Bronchial epithelial cell (primary cell): ENCODE results near the gene FYTTD1. TPM values are rescaled to one million over a fixed set of nuclear protein-coding genes. Genes with fewer than 3 reads are reported as not detected.
A peak's percentile ranks its signal among the peaks of the same experiment; 100 is the strongest.

Experiments used
- DNase-seq: peaks from one replicate; pipeline ENCODE4 v3.0.0-alpha.2; 2010; ENCODE audit warnings: low read depth
- FAIRE-seq: peaks from 2 replicates; lab custom pipeline; 2011; peaks lifted over from hg19 to GRCh38; lab: Jason Lieb, UNC
- H3K27me3 ChIP-seq: 2 replicates; pipeline ENCODE4 v1.5.1; 2011; ENCODE audit warnings: low read length; ENCODE audit not compliant: control insufficient read depth, insufficient read depth
- H3K36me3 ChIP-seq: 2 replicates; pipeline ENCODE4 v1.5.1; 2011; ENCODE audit warnings: low read length; ENCODE audit not compliant: control insufficient read depth, insufficient read depth
- H3K4me3 ChIP-seq: 2 replicates; pipeline ENCODE4 v1.5.1; 2011; ENCODE audit warnings: mild to moderate bottlenecking, low read depth, low read length, control low read depth
- CTCF ChIP-seq: IDR thresholded peaks from 2 replicates; pipeline ENCODE4 v1.5.1; 2011; ENCODE audit warnings: mild to moderate bottlenecking, moderate library complexity, low read length, control low read depth, inconsistent platforms; ENCODE audit not compliant: insufficient read depth, severe bottlenecking
- total RNA-seq: library from RNA; depleted of rRNA; stranded (reverse); fragments of >200 nt; gene quantifications from 2 replicates; pipeline ENCODE4 v1.2.1, GENCODE V29; 2014

Gene FYTTD1
- total RNA-seq, 1 donor from 2014 or later = 37.9 TPM

- no peaks in the 10 kb centered on the region for H3K27me3 ChIP-seq
- H3K36me3 ChIP-seq = no peaks in the 10 kb centered on the region
- TF ChIP-seq CTCF = no peak
- no peak overlapping the region for H3K4me3 ChIP-seq
- FAIRE-seq (no peak), DNase-seq (no peak)
Measured at GRCh38 chr3:197814372-197814771, 64.7 kb downstream of the FYTTD1 start.

- no peak overlapping the region for H3K4me3 ChIP-seq
- peaks cover 2% of the 10 kb centered on the region for H3K36me3 ChIP-seq
- no peaks in the 10 kb centered on the region for H3K27me3 ChIP-seq
- TF ChIP-seq CTCF = no peak
- DNase-seq = no peak
- FAIRE-seq = no peak
Measured at GRCh38 chr3:197820550-197821335, 71.1 kb downstream of the FYTTD1 start.

- H3K36me3 ChIP-seq = peaks cover 11% of the 10 kb centered on the region
Measured at GRCh38 chr3:197829397-197830045, 79.8 kb downstream of the FYTTD1 start.

GRCh38 chr3:197830308-197830966 lies 80.8 kb downstream of the FYTTD1 start:
- FAIRE-seq = no peak
- TF ChIP-seq CTCF = no peak
- peaks cover 11% of the 10 kb centered on the region for H3K36me3 ChIP-seq

More at GRCh38 chr3:197829397-197830045, 79.8 kb downstream of the FYTTD1 start:
- DNase-seq = no peak
- no peak for TF ChIP-seq CTCF
- H3K27me3 ChIP-seq = no peaks in the 10 kb centered on the region
- no peak overlapping the region for H3K4me3 ChIP-seq
- peak; percentile 23 for FAIRE-seq

GRCh38 chr3:197830967-197831313 lies 81.3 kb downstream of the FYTTD1 start:
- Histone ChIP-seq H3K4me3 (no peak overlapping the region), H3K27me3 (no peaks in the 10 kb centered on the region), H3K36me3 (peaks cover 11% of the 10 kb centered on the region)
- FAIRE-seq (no peak), DNase-seq (no peak)
- no peak for TF ChIP-seq CTCF

More at GRCh38 chr3:197830308-197830966, 80.8 kb downstream of the FYTTD1 start:
- no peak for DNase-seq
- no peak overlapping the region for H3K4me3 ChIP-seq
- H3K27me3 ChIP-seq = no peaks in the 10 kb centered on the region
